ENCODE data around the gene PDK1. TPM values are rescaled to one million over a fixed set of nuclear protein-coding genes. Genes with fewer than 3 reads are reported as not detected.
"Not testable (repeated sequence)": the region's sequence is repeated elsewhere in the genome, so short reads cannot be mapped to it uniquely, and the experiment has no call there.

PDK1 gene
- total RNA-seq, 2 donors from 2014 or later, result 6.2 to 14.4 TPM

- 93% methylated on average over 4 of the region's 4 CpGs for WGBS
- no peaks in the 10 kb centered on the region for H3K36me3 ChIP-seq
- no peaks in the 10 kb centered on the region for H3K9me3 ChIP-seq
- DNase-seq (ENCODE audit: low spot score), result no peak
- H3K27ac ChIP-seq, result no peak overlapping the region
- H3K27me3 ChIP-seq (replicated peaks; ENCODE audit: insufficient read depth), result no peaks in the 10 kb centered on the region
- H3K4me1 ChIP-seq (replicated peaks), result no peaks in the 10 kb centered on the region
- no peak overlapping the region for H3K4me3 ChIP-seq
- intact Hi-C loops (cut with DNase I), result no loop called here
- TF ChIP-seq CTCF (IDR thresholded peaks at IDR 0.05) (no peak), POLR2AphosphoS5 (IDR thresholded peaks at IDR 0.05) (no peak), POLR2A (IDR thresholded peaks at IDR 0.05) (no peak)
These were observed 33.0 kb downstream of the PDK1 start for GRCh38 chr2:172588931-172589330.

GRCh38 chr2:172591386-172591785 lies 35.5 kb downstream of the PDK1 start:
- intact Hi-C loops (cut with DNase I), result loop anchor here (10.0 kb wide), 1 partner anchor 123 kb away; no protein-coding TSS in a partner anchor
- DNase-seq (ENCODE audit: low spot score); H3K36me3 ChIP-seq: not testable (repeated sequence)

GRCh38 chr2:172592190-172592589 lies 36.3 kb downstream of the PDK1 start:
- intact Hi-C loops (cut with DNase I), result loop anchor here (10.0 kb wide), 1 partner anchor 123 kb away; no protein-coding TSS in a partner anchor
- not testable (repeated sequence) for H3K36me3 ChIP-seq

More at GRCh38 chr2:172591386-172591785, 35.5 kb downstream of the PDK1 start:
- H3K27me3 ChIP-seq (replicated peaks; ENCODE audit: insufficient read depth); H3K4me1 ChIP-seq (replicated peaks); H3K4me3 ChIP-seq; H3K9me3 ChIP-seq; H3K27ac ChIP-seq: not testable (repeated sequence)
- WGBS, result 61% methylated on average over 4 of the region's 4 CpGs

GRCh38 chr2:172596776-172597175 lies 40.9 kb downstream of the PDK1 start:
- intact Hi-C loops (cut with DNase I), result loop anchor here (10.0 kb wide), 1 partner anchor 118 kb away; no protein-coding TSS in a partner anchor
- Histone ChIP-seq H3K4me1 (replicated peaks) (no peaks in the 10 kb centered on the region), H3K36me3 (no peaks in the 10 kb centered on the region), H3K4me3 (no peak overlapping the region), H3K27me3 (replicated peaks; ENCODE audit: insufficient read depth) (no peaks in the 10 kb centered on the region), H3K27ac (no peak overlapping the region), H3K9me3 (no peaks in the 10 kb centered on the region)
- no peak for DNase-seq (ENCODE audit: low spot score)
- WGBS, result 68% methylated on average over 5 of the region's 5 CpGs
- TF ChIP-seq CTCF (IDR thresholded peaks at IDR 0.05) (no peak), POLR2AphosphoS5 (IDR thresholded peaks at IDR 0.05) (no peak), POLR2A (IDR thresholded peaks at IDR 0.05) (no peak)

More at GRCh38 chr2:172592190-172592589, 36.3 kb downstream of the PDK1 start:
- H3K9me3 ChIP-seq; DNase-seq (ENCODE audit: low spot score); H3K27ac ChIP-seq; H3K27me3 ChIP-seq (replicated peaks; ENCODE audit: insufficient read depth); H3K4me1 ChIP-seq (replicated peaks); H3K4me3 ChIP-seq: not testable (repeated sequence)

GRCh38 chr2:172597176-172597842 lies 41.4 kb downstream of the PDK1 start:
- no peak for DNase-seq (ENCODE audit: low spot score)
- Histone ChIP-seq H3K9me3 (no peaks in the 10 kb centered on the region), H3K27ac (no peak overlapping the region), H3K4me1 (replicated peaks) (no peaks in the 10 kb centered on the region), H3K27me3 (replicated peaks; ENCODE audit: insufficient read depth) (no peaks in the 10 kb centered on the region), H3K4me3 (no peak overlapping the region), H3K36me3 (no peaks in the 10 kb centered on the region)
- 88% methylated on average over 3 of the region's 3 CpGs for WGBS
- intact Hi-C loops (cut with DNase I), result loop anchor here (10.0 kb wide), 1 partner anchor 117 kb away; no protein-coding TSS in a partner anchor
- TF ChIP-seq POLR2A (IDR thresholded peaks at IDR 0.05), result no peak
- no peak for TF ChIP-seq CTCF (IDR thresholded peaks at IDR 0.05)
- TF ChIP-seq POLR2AphosphoS5 (IDR thresholded peaks at IDR 0.05), result no peak

- intact Hi-C loops (cut with DNase I), result loop anchor here (10.0 kb wide), 1 partner anchor 115 kb away; no protein-coding TSS in a partner anchor
- Histone ChIP-seq H3K36me3 (no peaks in the 10 kb centered on the region), H3K4me1 (replicated peaks) (no peaks in the 10 kb centered on the region), H3K27me3 (replicated peaks; ENCODE audit: insufficient read depth) (no peaks in the 10 kb centered on the region), H3K4me3 (no peak overlapping the region), H3K27ac (no peak overlapping the region), H3K9me3 (no peaks in the 10 kb centered on the region)
- TF ChIP-seq POLR2AphosphoS5 (IDR thresholded peaks at IDR 0.05) (no peak), POLR2A (IDR thresholded peaks at IDR 0.05) (no peak)
- DNase-seq (ENCODE audit: low spot score), result no peak
- WGBS, result 47% methylated on average over 1 of the region's 1 CpG
These were observed 44.1 kb downstream of the PDK1 start for GRCh38 chr2:172599947-172600346.
